IPS DF 6.9 (cell line): ENCODE results near the gene DCAF11.
"Not testable (repeated sequence)": the region's sequence is repeated elsewhere in the genome, so short reads cannot be mapped to it uniquely, and the experiment has no call there.

ENCODE experiments used
- DNase-seq: peaks from one replicate; pipeline ENCODE4 v3.0.0-alpha.2; 2013; ENCODE audit warnings: low read depth, low spot score
- H3K27ac ChIP-seq: one replicate; pipeline ENCODE4 v1.5.1; 2013; ENCODE audit warnings: low read length, control low read depth
- H3K27me3 ChIP-seq: 2 replicates; pipeline ENCODE4 v1.6.1; 2013; ENCODE audit warnings: mild to moderate bottlenecking, low read length; ENCODE audit not compliant: control insufficient read depth, insufficient read depth
- H3K36me3 ChIP-seq: 2 replicates; pipeline ENCODE4 v1.6.1; 2013; ENCODE audit warnings: low read length; ENCODE audit not compliant: control insufficient read depth, insufficient read depth
- H3K4me1 ChIP-seq: 2 replicates; pipeline ENCODE4 v1.6.1; 2013; ENCODE audit warnings: low read length; ENCODE audit not compliant: control insufficient read depth, insufficient read depth
- H3K4me3 ChIP-seq: 2 replicates; pipeline ENCODE4 v1.5.1; 2013; ENCODE audit warnings: mild to moderate bottlenecking, low read length
- H3K9me3 ChIP-seq: 2 replicates; pipeline ENCODE4 v1.6.1; 2013; ENCODE audit warnings: low read length, inconsistent platforms; ENCODE audit not compliant: control insufficient read depth, insufficient read depth
- WGBS: extraction: QIAGEN DNeasy Blood & Tissue Kit; methylation state at CpG from one replicate; pipeline ENCODE4 v1.1.7; 2013; ENCODE audit warnings: mixed read lengths, missing lambda C conversion rate; ENCODE audit not compliant: insufficient read length, insufficient coverage; 5-methylcytosine and 5-hydroxymethylcytosine counted together

The DCAF11 gene

DNA sequence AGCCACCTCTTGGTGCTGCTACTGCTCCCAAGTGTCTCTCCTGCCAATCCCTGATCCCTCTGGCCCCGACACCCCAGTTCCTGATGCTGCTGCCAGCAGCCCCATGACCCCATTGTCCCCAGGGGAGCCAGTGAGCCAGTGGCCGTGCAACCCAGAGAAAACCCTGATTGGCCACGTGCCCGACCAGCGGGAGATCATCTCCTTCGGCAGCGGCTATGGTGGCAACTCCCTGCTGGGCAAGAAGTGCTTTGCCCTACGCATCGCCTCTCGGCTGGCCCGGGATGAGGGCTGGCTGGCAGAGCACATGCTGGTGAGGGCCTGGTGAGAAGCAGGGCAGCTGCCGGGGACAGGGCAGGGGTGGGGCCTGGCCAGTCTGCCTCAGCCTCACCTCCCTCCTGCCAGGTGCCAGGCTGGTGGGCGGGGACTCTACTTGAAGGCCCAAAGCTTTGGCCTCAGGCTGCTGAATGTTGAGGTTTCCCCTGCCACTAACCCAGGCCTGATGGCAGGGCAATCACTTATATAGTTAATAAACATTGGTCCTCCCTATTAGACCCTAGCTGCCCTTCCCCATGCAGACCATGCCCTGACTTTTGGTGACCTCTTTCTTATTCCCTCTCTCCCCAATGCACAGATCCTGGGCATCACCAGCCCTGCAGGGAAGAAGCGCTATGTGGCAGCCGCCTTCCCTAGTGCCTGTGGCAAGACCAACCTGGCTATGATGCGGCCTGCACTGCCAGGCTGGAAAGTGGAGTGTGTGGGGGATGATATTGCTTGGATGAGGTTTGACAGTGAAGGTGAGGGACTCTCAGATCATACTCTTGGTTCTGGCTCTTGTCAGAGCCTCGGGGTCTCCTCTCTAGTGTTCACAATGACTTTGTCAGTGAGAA, 15.4 kb upstream of the DCAF11 start:
- no CpG with 5 or more reads among the region's 17 CpGs for WGBS
- no peak overlapping the region for H3K27ac ChIP-seq
- no peak overlapping the region for H3K4me3 ChIP-seq
- H3K4me1 ChIP-seq: 0 out of 2 replicates have a peak, but pooled peaks cover 3% of the 10 kb centered on the region
- no peak for DNase-seq
- peaks cover 27% of the 10 kb centered on the region for H3K36me3 ChIP-seq
- H3K27me3 ChIP-seq: no peaks in the 10 kb centered on the region
- H3K9me3 ChIP-seq: no peaks in the 10 kb centered on the region

DNA sequence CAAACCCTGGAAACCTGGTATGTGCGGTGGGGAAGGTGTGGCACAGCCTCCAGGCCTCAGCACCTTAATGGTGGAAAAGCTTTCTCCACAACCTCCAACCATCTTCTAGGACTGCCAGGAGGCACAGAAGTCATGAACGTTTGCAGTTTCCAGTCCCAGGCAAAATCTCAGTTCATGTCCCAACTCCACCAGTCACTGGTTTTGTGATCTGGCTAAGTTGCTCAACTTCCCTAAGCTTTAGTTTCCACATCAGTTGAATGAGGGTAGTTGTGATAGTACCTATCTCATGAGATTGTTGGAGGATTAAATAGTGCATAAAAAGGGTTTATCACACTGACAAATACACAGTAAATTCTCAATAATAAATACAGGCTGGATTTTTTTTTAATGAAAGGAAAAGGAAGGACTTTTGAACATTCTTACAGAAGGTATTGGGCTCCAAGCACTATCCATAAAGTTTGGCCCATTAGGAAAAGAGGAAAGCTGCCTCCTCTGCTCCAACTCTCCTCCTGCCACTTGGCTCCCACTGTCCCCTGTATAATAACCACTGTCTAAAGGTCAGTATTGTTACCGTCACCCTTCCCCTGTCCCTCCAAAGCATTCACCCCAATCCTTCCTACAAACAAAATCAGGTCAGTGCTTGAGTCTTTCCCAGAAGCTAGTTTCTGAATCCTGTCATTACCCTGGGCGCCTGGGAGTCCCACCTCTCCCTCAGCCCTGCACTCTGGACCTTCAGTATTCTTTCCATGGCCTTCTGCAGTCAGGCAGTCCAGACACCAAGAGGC, 14.2 kb upstream of the DCAF11 start:
- no peak for DNase-seq
- no CpG with 5 or more reads among the region's 4 CpGs for WGBS
- no peak overlapping the region for H3K27ac ChIP-seq
- H3K4me1 ChIP-seq: 0 out of 2 replicates have a peak, but pooled peaks cover 3% of the 10 kb centered on the region
- no peak overlapping the region for H3K4me3 ChIP-seq
- H3K36me3 ChIP-seq: peaks cover 27% of the 10 kb centered on the region
- no peaks in the 10 kb centered on the region; the same call in 1 of the 2 replicates for H3K9me3 ChIP-seq
- no peaks in the 10 kb centered on the region for H3K27me3 ChIP-seq

DNA sequence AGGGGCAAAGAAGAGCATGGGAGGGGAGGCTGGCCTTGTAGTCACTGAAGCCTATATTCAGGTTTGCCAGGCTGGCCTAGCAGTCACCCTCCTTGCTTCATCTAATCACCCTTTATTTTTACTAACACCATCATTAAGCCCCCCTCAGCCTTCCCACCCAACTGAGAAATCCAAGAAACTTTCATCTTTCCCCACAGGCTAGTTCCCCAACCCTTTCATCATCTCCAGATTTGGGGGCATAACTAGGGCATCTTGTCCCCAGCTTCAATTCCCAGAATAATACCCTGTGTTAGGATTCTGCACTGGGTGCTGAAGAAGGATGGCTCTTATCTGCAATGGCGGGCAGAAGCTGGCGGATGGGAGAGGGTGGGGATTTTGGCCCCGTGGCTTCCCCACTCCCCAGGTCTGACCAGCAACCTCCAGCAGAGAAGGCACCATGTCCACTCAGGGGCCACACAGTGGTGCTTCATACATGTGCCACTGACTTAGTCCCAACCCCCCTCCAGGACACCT, 13.5 kb upstream of the DCAF11 start:
- no CpG with 5 or more reads among the region's 3 CpGs for WGBS
- Histone ChIP-seq H3K27me3 (no peaks in the 10 kb centered on the region), H3K27ac (no peak overlapping the region), H3K4me3 (no peak overlapping the region), H3K4me1 (no peaks in the 10 kb centered on the region), H3K9me3 (no peaks in the 10 kb centered on the region; the same call in 1 of the 2 replicates), H3K36me3 (peaks cover 27% of the 10 kb centered on the region)
- no peak for DNase-seq

DNA sequence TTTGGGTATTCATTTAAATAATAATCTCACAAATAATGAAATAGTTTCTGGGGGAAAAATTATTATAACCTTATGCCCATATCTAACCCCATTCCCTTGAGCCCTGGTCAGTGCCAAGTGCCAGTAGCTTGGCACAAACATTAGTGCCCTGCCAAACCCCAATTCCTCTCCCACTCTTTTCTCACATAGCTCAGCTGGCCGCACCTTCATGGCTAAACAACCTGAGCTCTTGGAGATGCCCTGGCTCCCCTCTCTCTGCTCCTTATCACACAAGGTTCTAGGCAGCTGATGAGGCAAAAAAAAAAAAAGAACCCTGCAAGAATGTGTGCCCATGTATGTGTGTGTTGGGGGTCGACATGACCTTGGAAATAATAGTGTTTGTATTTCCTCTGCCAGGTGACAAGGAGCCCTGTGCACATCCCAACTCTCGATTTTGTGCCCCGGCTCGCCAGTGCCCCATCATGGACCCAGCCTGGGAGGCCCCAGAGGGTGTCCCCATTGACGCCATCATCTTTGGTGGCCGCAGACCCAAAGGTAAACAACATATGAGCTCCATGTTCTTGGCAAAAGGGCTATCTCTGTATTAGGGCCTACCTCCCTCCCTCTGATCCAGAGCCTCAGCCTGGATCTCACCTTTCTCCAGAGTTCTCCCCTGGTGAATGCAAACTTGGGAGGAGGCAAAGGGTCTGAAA, 12.1 kb upstream of the DCAF11 start:
- no peaks in the 10 kb centered on the region for H3K27me3 ChIP-seq
- no peak for DNase-seq
- no peaks in the 10 kb centered on the region; the same call in 1 of the 2 replicates for H3K9me3 ChIP-seq
- no peak overlapping the region for H3K27ac ChIP-seq
- H3K4me3 ChIP-seq: no peak overlapping the region
- no peaks in the 10 kb centered on the region for H3K4me1 ChIP-seq
- WGBS: no CpG with 5 or more reads among the region's 7 CpGs
- H3K36me3 ChIP-seq: peaks cover 27% of the 10 kb centered on the region

DNA sequence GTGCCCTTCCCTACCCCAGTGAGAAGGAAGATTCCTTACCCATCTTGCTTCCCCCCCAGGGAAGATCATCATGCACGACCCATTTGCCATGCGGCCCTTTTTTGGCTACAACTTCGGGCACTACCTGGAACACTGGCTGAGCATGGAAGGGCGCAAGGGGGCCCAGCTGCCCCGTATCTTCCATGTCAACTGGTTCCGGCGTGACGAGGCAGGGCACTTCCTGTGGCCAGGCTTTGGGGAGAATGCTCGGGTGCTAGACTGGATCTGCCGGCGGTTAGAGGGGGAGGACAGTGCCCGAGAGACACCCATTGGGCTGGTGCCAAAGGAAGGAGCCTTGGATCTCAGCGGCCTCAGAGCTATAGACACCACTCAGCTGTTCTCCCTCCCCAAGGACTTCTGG, 11.1 kb upstream of the DCAF11 start:
- H3K4me1 ChIP-seq: no peaks in the 10 kb centered on the region
- WGBS: no CpG with 5 or more reads among the region's 13 CpGs
- no peak overlapping the region for H3K27ac ChIP-seq
- peaks cover 22% of the 10 kb centered on the region for H3K36me3 ChIP-seq
- no peaks in the 10 kb centered on the region; the same call in 1 of the 2 replicates for H3K9me3 ChIP-seq
- no peak overlapping the region for H3K4me3 ChIP-seq
- H3K27me3 ChIP-seq: no peaks in the 10 kb centered on the region
- DNase-seq: no peak

DNA sequence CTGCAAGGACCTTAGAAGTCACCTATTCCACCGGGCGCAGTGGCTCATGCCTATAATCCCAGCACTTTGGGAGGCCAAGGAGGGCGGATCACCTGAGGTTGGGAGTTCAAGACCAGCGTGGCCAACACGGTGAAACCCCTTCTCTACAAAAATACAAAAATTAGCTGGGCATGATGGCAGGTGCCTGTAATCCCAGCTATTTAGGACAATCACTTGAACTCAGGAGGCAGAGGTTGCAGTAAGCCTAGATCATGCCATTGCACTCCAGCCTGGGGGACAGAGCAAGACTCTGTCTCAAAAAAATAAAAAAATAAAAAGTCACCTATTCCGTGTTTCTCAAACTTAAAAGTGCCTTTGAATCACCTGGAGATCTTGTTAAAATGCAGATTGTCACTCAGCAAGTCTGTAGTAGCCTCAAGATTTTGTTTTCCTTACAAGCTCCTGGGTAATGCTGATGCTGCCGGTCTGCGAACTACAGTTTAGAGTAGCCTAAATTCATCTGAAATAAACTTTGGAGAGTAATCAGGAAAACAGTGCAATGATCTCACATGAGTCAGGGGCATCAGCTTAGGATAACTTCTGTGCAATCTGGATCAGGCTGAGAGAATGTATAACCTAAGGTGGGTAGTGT, 8.9 kb upstream of the DCAF11 start:
- not testable (repeated sequence) for DNase-seq, H3K27ac ChIP-seq, H3K27me3 ChIP-seq, H3K4me3 ChIP-seq, H3K9me3 ChIP-seq, H3K4me1 ChIP-seq
- peaks cover 11% of the 10 kb centered on the region for H3K36me3 ChIP-seq
- WGBS: no CpG with 5 or more reads among the region's 8 CpGs

DNA sequence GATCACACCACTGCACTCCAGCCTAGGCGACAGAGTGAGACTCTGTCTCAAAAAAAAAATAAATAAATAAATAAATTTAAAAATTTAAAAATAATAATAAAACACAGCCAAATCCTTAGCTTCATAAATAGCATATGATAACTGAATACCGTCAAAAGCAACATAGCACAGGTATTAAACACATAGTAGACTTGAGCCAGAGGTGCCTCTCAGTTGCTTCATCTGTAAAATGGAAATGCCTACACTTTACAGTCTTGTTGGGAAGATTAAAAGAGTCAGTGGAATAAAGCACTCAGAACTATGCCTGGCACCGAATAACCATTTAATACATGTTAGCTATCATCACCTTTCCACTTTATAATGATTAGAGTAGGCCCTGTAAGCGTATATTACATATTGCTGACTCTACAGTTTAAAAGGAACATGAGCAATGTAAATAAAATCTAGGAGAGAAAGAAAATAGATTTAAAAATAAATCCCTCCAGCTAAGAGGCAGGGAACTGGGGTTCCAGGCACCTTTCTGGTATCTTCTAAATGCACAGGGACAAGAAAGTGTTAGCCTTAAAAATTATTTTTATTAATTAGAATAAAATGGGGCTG, 7.8 kb upstream of the DCAF11 start:
- H3K27ac ChIP-seq: no peak overlapping the region
- peaks cover 9% of the 10 kb centered on the region for H3K36me3 ChIP-seq
- no CpG with 5 or more reads among the region's 4 CpGs for WGBS
- DNase-seq: no peak
- H3K9me3 ChIP-seq: no peaks in the 10 kb centered on the region; the same call in 1 of the 2 replicates
- no peaks in the 10 kb centered on the region for H3K27me3 ChIP-seq
- no peak overlapping the region for H3K4me3 ChIP-seq
- H3K4me1 ChIP-seq: no peaks in the 10 kb centered on the region

DNA sequence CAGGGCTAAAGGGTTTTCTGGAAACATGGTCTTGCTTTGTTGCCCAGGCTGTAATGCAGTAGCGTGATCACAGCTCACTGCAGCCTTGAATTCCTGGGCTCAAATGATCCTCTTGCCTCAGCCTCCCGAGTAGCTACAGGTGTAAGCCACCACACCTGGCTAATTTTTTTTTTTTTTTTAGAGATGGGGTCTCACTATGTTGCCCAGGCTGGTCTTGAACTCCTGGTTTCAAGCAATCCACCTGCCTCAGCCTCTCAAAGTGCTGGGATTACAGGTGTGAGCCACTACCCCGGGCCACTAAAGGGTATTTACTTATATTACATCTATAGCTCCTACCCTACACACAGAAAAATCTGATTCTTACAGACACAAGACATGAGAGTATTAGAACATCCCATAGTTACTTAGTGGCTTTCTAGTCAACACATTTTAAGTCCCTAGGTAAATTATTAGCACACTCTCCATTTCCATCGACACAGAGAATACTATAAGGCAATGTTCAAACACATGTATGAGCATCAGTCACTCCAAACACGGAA, 6.2 kb upstream of the DCAF11 start:
- no peaks in the 10 kb centered on the region for H3K27me3 ChIP-seq
- no peaks in the 10 kb centered on the region; the same call in 1 of the 2 replicates for H3K9me3 ChIP-seq
- no CpG with 5 or more reads among the region's 5 CpGs for WGBS
- H3K4me1 ChIP-seq: no peaks in the 10 kb centered on the region
- no peak overlapping the region for H3K4me3 ChIP-seq
- peaks cover 5% of the 10 kb centered on the region for H3K36me3 ChIP-seq
- DNase-seq: no peak
- H3K27ac ChIP-seq: no peak overlapping the region

DNA sequence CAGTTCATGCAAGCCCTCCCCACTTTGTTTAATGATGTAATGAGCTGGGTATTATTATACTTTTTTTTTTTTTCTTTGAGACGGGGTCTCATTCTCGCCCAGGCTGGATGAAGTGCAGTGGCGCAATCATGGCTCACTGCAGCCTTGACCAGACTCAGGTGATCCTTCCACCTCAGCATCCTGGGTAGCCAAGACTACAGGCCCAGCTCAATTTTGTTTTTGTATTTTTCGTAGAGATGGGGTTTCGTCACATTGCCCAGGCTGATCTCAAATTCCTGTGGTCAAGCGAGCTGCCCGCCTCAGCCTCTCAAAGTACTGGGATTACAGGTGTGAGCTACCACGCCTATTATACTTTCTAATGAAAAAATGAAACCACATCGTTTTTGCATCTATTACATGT, 4.5 kb upstream of the DCAF11 start:
- no peaks in the 10 kb centered on the region for H3K4me1 ChIP-seq
- no peaks in the 10 kb centered on the region for H3K36me3 ChIP-seq
- H3K27ac ChIP-seq: no peak overlapping the region
- H3K4me3 ChIP-seq: no peak overlapping the region
- DNase-seq: no peak
- WGBS: no CpG with 5 or more reads among the region's 9 CpGs
- no peaks in the 10 kb centered on the region for H3K9me3 ChIP-seq
- no peaks in the 10 kb centered on the region for H3K27me3 ChIP-seq
